Activated CD4-positive, alpha-beta T cell treated with anti-CD3 and anti-CD28 coated beads, Interleukin-2, amount 10 ng/mL, durations not matched to agents 7 days and 5 days (primary cell): ENCODE results near the gene MGMT. TPM values are rescaled to one million over a fixed set of nuclear protein-coding genes. Genes with fewer than 3 reads are reported as not detected.

Source experiments
- CTCF ChIA-PET: fragments of 350-600 bp; sonication (Branson Sonifier 250); formaldehyde crosslinking; loops from one replicate; lab custom pipeline; 2021; ENCODE audit warnings: antibody characterized with exemption; lab: Charles Lee
- POLR2A ChIA-PET: fragments of 350-600 bp; sonication (Branson Sonifier 250); formaldehyde crosslinking; loops from one replicate; lab custom pipeline; 2021; ENCODE audit warnings: antibody characterized with exemption; lab: Charles Lee
- DNase-seq: peaks from one replicate; pipeline ENCODE4 v3.0.0-alpha.2; 2020
- H3K27ac Mint-ChIP-seq: one replicate; pipeline ENCODE4 v1.8.0; 2021; ENCODE audit warnings: mild to moderate bottlenecking, moderate library complexity, mixed read lengths
- H3K27me3 Mint-ChIP-seq: one replicate; pipeline ENCODE4 v1.8.0; 2021; ENCODE audit warnings: mixed read lengths
- H3K36me3 Mint-ChIP-seq: one replicate; pipeline ENCODE4 v1.8.0; 2021; ENCODE audit warnings: low read depth, mixed read lengths
- H3K4me1 Mint-ChIP-seq: one replicate; pipeline ENCODE4 v1.8.0; 2021; ENCODE audit warnings: mixed read lengths
- H3K4me3 Mint-ChIP-seq: one replicate; pipeline ENCODE4 v1.8.0; 2021; ENCODE audit warnings: mild to moderate bottlenecking, moderate library complexity, mixed read lengths
- H3K9me3 Mint-ChIP-seq: one replicate; pipeline ENCODE4 v1.8.0; 2021; ENCODE audit warnings: mixed read lengths
- total RNA-seq, 2 experiments: library from RNA; stranded (reverse); gene quantifications; one replicate each; pipeline ENCODE4 v1.2.3, GENCODE V29; 2021

MGMT gene
- total RNA-seq, 2 experiments from 2014 or later, result 17.6 to 19.3 TPM

GRCh38 chr10:129774736-129775401, 307.8 kb downstream of the MGMT start:
- POLR2A ChIA-PET, result no interaction called here
- no peak overlapping the region for H3K27ac Mint-ChIP-seq
- H3K27me3 Mint-ChIP-seq, result no peaks in the 10 kb centered on the region
- H3K4me1 Mint-ChIP-seq, result no peaks in the 10 kb centered on the region
- no peak overlapping the region for H3K4me3 Mint-ChIP-seq
- CTCF ChIA-PET, result no interaction called here
- no peaks in the 10 kb centered on the region for H3K36me3 Mint-ChIP-seq
- peaks cover 6% of the 10 kb centered on the region for H3K9me3 Mint-ChIP-seq
- no peak for DNase-seq

GRCh38 chr10:129775681-129776080, 308.6 kb downstream of the MGMT start:
- H3K27ac Mint-ChIP-seq, result no peak overlapping the region
- peaks cover 6% of the 10 kb centered on the region for H3K9me3 Mint-ChIP-seq
- no peaks in the 10 kb centered on the region for H3K36me3 Mint-ChIP-seq
- CTCF ChIA-PET, result no interaction called here
- H3K4me1 Mint-ChIP-seq, result no peaks in the 10 kb centered on the region
- H3K27me3 Mint-ChIP-seq, result no peaks in the 10 kb centered on the region
- DNase-seq, result no peak
- no peak overlapping the region for H3K4me3 Mint-ChIP-seq
- POLR2A ChIA-PET, result no interaction called here

DNA sequence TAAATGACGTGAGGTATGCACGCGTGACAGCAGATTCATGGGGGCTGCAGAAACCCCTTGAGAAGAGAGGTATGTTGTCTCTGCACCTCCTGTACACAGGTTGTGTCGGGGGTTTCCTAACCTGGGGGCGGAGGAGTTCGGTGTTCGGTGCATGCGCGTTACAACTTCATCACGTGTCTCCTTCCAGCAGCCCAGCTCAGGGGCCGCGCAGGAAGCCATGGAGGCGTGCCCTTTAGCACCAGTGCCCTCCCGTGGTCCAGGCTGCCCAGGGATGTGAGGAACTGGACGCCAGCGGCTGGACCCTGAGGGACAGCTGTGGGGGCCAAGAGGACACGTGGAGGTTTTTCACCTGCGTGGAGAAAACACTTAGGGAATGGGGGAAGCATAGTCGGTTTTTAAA, 310.6 kb downstream of the MGMT start:
- Mint-ChIP-seq H3K4me1 (no peaks in the 10 kb centered on the region), H3K36me3 (no peaks in the 10 kb centered on the region), H3K27me3 (no peaks in the 10 kb centered on the region), H3K9me3 (peaks cover 8% of the 10 kb centered on the region), H3K4me3 (no peak overlapping the region), H3K27ac (no peak overlapping the region)
- no peak for DNase-seq
- ChIA-PET POLR2A (no interaction called here), CTCF (no interaction called here)

DNA sequence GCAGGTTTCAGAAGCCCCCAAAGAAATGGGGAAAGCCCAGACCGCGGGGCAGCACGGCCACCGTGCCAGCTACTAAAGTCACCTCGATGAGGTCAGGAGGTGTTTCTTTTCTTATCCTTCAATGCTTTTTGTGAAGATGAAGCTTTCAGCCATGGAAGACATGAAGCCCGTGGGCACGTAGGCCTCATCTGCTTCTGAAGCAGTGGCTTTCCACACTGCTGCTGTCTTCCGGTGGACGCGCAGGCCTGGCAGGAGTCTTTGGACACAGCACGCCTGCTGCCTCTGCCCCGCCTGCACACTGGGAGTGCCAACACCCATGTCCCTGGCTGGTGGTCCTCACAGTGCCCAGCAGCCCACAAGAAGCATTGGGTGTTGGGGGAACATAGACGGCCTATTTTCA, 311.5 kb downstream of the MGMT start:
- H3K27me3 Mint-ChIP-seq, result no peaks in the 10 kb centered on the region
- H3K4me1 Mint-ChIP-seq, result no peaks in the 10 kb centered on the region
- no peak overlapping the region for H3K4me3 Mint-ChIP-seq
- no peak for DNase-seq
- POLR2A ChIA-PET, result no interaction called here
- H3K27ac Mint-ChIP-seq, result no peak overlapping the region
- CTCF ChIA-PET, result no interaction called here
- H3K36me3 Mint-ChIP-seq, result no peaks in the 10 kb centered on the region
- H3K9me3 Mint-ChIP-seq, result peaks cover 8% of the 10 kb centered on the region

- POLR2A ChIA-PET, result no interaction called here
- no peaks in the 10 kb centered on the region for H3K36me3 Mint-ChIP-seq
- no peak overlapping the region for H3K4me3 Mint-ChIP-seq
- no peak for DNase-seq
- no peaks in the 10 kb centered on the region for H3K4me1 Mint-ChIP-seq
- peaks cover 10% of the 10 kb centered on the region for H3K9me3 Mint-ChIP-seq
- no peaks in the 10 kb centered on the region for H3K27me3 Mint-ChIP-seq
- H3K27ac Mint-ChIP-seq, result no peak overlapping the region
- CTCF ChIA-PET, result no interaction called here
Observed at GRCh38 chr10:129779126-129780111, 312.4 kb downstream of the MGMT start.

DNA sequence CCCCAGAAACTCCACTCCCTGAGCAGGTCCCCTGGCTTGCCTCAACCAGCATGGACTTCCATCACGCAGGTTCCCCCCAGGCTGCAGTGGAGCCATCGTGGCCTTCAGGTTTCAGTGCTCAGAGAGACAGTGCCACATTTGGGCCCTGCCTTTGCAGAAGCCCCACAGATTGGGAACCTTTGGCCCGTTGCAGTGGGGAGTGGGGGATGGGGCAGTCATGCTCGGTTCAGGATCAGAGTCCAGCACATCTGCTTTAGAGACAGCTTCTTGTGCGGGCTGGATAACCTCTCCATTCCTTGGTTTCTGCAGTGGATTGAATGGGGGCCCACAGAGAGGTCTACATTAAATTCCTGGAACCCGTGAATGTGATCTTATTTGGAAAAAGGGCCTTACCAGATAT, 313.2 kb downstream of the MGMT start:
- ChIA-PET POLR2A (no interaction called here), CTCF (no interaction called here)
- no peak for DNase-seq
- no peak overlapping the region for H3K27ac Mint-ChIP-seq
- H3K4me1 Mint-ChIP-seq, result no peaks in the 10 kb centered on the region
- peaks cover 12% of the 10 kb centered on the region for H3K9me3 Mint-ChIP-seq
- no peak overlapping the region for H3K4me3 Mint-ChIP-seq
- no peaks in the 10 kb centered on the region for H3K36me3 Mint-ChIP-seq
- H3K27me3 Mint-ChIP-seq, result no peaks in the 10 kb centered on the region

- DNase-seq, result no peak
- POLR2A ChIA-PET, result no interaction called here
Observed at GRCh38 chr10:129780901-129781795, 314.1 kb downstream of the MGMT start.

GRCh38 chr10:129784291-129784690, 317.2 kb downstream of the MGMT start:
- ChIA-PET CTCF (no interaction called here), POLR2A (no interaction called here)
- no peak overlapping the region for H3K4me3 Mint-ChIP-seq
- H3K36me3 Mint-ChIP-seq, result no peaks in the 10 kb centered on the region
- DNase-seq, result no peak
- H3K27ac Mint-ChIP-seq, result no peak overlapping the region
- H3K9me3 Mint-ChIP-seq, result peaks cover 14% of the 10 kb centered on the region
- no peaks in the 10 kb centered on the region for H3K4me1 Mint-ChIP-seq
- no peaks in the 10 kb centered on the region for H3K27me3 Mint-ChIP-seq

More at GRCh38 chr10:129780901-129781795, 314.1 kb downstream of the MGMT start:
- no peaks in the 10 kb centered on the region for H3K36me3 Mint-ChIP-seq
- H3K27me3 Mint-ChIP-seq, result no peaks in the 10 kb centered on the region
- no peaks in the 10 kb centered on the region for H3K4me1 Mint-ChIP-seq
- no peak overlapping the region for H3K27ac Mint-ChIP-seq
- H3K4me3 Mint-ChIP-seq, result no peak overlapping the region
- H3K9me3 Mint-ChIP-seq, result peaks cover 12% of the 10 kb centered on the region
- CTCF ChIA-PET, result no interaction called here

- H3K36me3 Mint-ChIP-seq, result no peaks in the 10 kb centered on the region
- DNase-seq, result no peak
- no peaks in the 10 kb centered on the region for H3K27me3 Mint-ChIP-seq
- H3K9me3 Mint-ChIP-seq, result peaks cover 20% of the 10 kb centered on the region
- no peak overlapping the region for H3K4me3 Mint-ChIP-seq
- no peaks in the 10 kb centered on the region for H3K4me1 Mint-ChIP-seq
- CTCF ChIA-PET, result no interaction called here
- H3K27ac Mint-ChIP-seq, result no peak overlapping the region
- POLR2A ChIA-PET, result no interaction called here
Observed at GRCh38 chr10:129784891-129785290, 317.9 kb downstream of the MGMT start.

- CTCF ChIA-PET, result no interaction called here
- H3K4me1 Mint-ChIP-seq, result no peaks in the 10 kb centered on the region
- H3K27me3 Mint-ChIP-seq, result no peaks in the 10 kb centered on the region
- no peak overlapping the region for H3K4me3 Mint-ChIP-seq
- H3K36me3 Mint-ChIP-seq, result no peaks in the 10 kb centered on the region
- peaks cover 24% of the 10 kb centered on the region for H3K9me3 Mint-ChIP-seq
- no peak for DNase-seq
- POLR2A ChIA-PET, result no interaction called here
- no peak overlapping the region for H3K27ac Mint-ChIP-seq
Observed at GRCh38 chr10:129785536-129785981, 318.5 kb downstream of the MGMT start.

DNA sequence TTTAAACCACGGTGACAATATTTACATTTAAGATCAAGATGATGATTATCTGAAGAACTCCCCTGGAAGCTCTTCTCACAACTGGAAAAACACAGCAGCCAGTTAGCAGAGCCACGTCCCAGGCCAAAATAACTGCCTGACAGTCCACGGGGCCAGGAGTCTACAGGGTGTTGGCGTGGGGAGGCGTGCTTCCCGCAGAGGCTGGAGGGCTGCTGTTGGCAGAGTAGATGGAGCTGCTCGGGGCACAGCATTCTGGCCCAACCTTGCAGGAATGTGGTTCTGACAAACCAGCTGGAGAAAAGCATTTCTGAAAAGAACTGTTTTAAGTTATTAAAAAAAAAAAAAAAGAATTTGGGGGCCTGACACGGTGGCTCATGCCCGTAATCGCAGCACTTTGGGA, 319.2 kb downstream of the MGMT start:
- peaks cover 27% of the 10 kb centered on the region for H3K9me3 Mint-ChIP-seq
- CTCF ChIA-PET, result no interaction called here
- H3K27ac Mint-ChIP-seq, result no peak overlapping the region
- no peak for DNase-seq
- POLR2A ChIA-PET, result no interaction called here
- no peak overlapping the region for H3K4me3 Mint-ChIP-seq
- H3K27me3 Mint-ChIP-seq, result no peaks in the 10 kb centered on the region
- no peaks in the 10 kb centered on the region for H3K4me1 Mint-ChIP-seq
- H3K36me3 Mint-ChIP-seq, result no peaks in the 10 kb centered on the region

DNA sequence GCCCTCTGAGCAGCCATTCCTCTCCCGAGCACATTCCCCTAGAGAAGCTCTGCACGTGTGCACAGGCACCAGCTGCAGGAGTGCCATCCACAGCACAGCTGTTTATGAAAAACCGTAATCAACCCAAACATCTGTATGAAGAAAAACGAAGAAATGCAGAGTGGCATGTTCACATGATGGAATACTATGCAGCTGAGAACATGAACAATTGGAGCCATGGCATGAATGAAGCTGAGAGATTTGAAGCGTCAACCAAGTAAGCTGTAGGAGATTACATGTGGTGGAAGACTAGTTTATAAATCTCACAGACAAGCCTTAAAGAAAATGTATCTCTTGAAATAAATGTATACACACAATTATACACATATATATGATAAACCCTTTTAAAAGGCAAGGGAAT, 320.5 kb downstream of the MGMT start:
- no peaks in the 10 kb centered on the region for H3K36me3 Mint-ChIP-seq
- peaks cover 28% of the 10 kb centered on the region for H3K9me3 Mint-ChIP-seq
- ChIA-PET CTCF (no interaction called here), POLR2A (no interaction called here)
- H3K4me3 Mint-ChIP-seq, result no peak overlapping the region
- H3K27me3 Mint-ChIP-seq, result no peaks in the 10 kb centered on the region
- DNase-seq, result no peak
- no peak overlapping the region for H3K27ac Mint-ChIP-seq
- H3K4me1 Mint-ChIP-seq, result no peaks in the 10 kb centered on the region
